ENCODE data around the gene ZNF93. TPM values are rescaled to one million over a fixed set of nuclear protein-coding genes. Genes with fewer than 3 reads are reported as not detected.
"Not testable (repeated sequence)": the region's sequence is repeated elsewhere in the genome, so short reads cannot be mapped to it uniquely, and the experiment has no call there.

Gene ZNF93
- polyA plus RNA-seq, 3 donors, result 2.4 to 4.6 (median 2.8) TPM

DNA sequence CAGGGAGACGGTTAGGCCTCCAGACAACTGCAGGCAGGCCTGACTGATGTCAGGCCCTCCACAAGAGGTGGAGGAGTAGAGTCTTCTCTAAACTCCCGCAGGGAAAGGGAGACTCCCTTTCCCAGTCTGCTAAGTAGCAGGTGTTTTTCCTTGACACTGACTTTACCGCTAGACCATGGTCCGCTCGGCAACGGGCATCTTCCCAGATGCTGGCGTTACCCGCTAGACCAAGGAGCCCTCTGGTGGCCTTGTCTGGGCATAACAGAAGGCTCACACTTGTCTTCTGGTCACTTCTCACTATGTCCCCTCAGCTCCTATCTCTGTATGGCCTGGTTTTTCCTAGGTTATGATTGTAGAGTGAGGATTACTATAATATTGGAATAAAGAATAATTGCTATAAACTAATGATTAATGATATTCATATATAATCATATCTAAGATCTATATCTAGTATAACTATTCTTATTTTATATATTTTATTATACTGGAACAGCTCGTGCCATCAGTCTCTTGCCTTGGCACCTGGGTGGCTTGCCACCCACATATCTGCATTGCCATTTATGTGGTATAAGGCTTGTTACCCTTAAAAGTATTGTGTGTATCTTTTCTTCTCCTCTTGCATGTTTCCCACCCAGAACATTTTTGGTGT, 58.5 kb downstream of the ZNF93 start:
- intact Hi-C loops (cut with micrococcal nuclease), result loop anchor here (2.0 to 5.0 kb wide), 2 partner anchors 426 to 427 kb away; no protein-coding TSS in a partner anchor

DNA sequence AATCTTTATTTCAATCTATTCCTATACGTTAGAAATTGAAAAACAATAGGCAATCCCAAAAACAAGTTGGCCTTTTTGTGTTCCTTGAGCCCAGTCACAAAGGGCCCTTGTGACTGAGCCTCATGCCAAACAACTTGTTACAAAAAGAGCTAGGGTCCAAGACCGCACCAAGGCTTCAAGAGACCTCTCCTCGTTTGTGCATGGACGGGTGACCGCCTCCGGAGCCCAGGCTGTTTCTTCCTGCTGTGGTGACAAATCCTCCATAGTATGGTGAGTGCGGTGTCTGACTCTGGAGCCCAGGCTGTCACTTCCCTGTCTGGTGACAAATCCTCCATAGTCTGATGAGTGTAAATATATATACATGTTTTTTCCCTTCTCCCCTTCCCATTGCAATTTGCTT, 63.7 kb downstream of the ZNF93 start:
- Histone ChIP-seq H3K27ac (ENCODE audit: low read depth in 1 of 2, low read length in 2 of 2) (no peak overlapping the region), H2AFZ (ENCODE audit: insufficient read depth, low read depth, low read length, poor library complexity, severe bottlenecking) (no peak overlapping the region), H3K4me2 (replicated peaks; ENCODE audit: extremely low read depth, low read length, poor library complexity, severe bottlenecking) (no peak overlapping the region), H4K20me1 (ENCODE audit: insufficient read depth, low read length) (no peaks in the 10 kb centered on the region), H3K9ac (ENCODE audit: insufficient read depth, low read length, poor library complexity, severe bottlenecking) (no peak overlapping the region), H3K4me1 (ENCODE audit: control insufficient read depth in 1 of 2, insufficient read depth in 2 of 2, low read length in 2 of 2) (no peaks in the 10 kb centered on the region), H3K27me3 (ENCODE audit: control insufficient read depth in 2 of 2, insufficient read depth in 2 of 2, low read length in 2 of 2) (no peaks in the 10 kb centered on the region), H3K9me3 (replicated peaks in 1 of 2; ENCODE audit: control insufficient read depth in 1 of 2, insufficient read depth in 1 of 2, low read length in 2 of 2) (peaks cover 28 to 56% of the 10 kb centered on the region in 2 donors), H3K4me3 (replicated peaks in 1 of 3; ENCODE audit: low read depth in 2 of 3, low read length in 3 of 3) (no peak overlapping the region), H3K36me3 (replicated peaks in 1 of 2; ENCODE audit: control insufficient read depth in 1 of 2, insufficient read depth in 2 of 2, low read length in 2 of 2) (no peaks in the 10 kb centered on the region), H3K79me2 (ENCODE audit: insufficient read depth, low read length) (no peaks in the 10 kb centered on the region)
- no peak for DNase-seq
- Mint-ChIP-seq H3K4me3 (no peak overlapping the region), H3K9me3 (peaks cover 35 to 64% (median 52%) of the 10 kb centered on the region in 7 donors), H3K36me3 (no peaks in the 10 kb centered on the region), H3K4me1 (no peaks in the 10 kb centered on the region), H3K27ac (no peak overlapping the region), H3K27me3 (ENCODE audit: low read depth in 3 of 3) (peaks cover 0 to 2% (median 2%) of the 10 kb centered on the region in 3 donors)
- intact Hi-C loops (cut with micrococcal nuclease), result no loop called here
- 100% methylated on average over 2 of the region's 7 CpGs for WGBS (ENCODE audit: insufficient coverage)
- TF ChIP-seq, protein P1, sequence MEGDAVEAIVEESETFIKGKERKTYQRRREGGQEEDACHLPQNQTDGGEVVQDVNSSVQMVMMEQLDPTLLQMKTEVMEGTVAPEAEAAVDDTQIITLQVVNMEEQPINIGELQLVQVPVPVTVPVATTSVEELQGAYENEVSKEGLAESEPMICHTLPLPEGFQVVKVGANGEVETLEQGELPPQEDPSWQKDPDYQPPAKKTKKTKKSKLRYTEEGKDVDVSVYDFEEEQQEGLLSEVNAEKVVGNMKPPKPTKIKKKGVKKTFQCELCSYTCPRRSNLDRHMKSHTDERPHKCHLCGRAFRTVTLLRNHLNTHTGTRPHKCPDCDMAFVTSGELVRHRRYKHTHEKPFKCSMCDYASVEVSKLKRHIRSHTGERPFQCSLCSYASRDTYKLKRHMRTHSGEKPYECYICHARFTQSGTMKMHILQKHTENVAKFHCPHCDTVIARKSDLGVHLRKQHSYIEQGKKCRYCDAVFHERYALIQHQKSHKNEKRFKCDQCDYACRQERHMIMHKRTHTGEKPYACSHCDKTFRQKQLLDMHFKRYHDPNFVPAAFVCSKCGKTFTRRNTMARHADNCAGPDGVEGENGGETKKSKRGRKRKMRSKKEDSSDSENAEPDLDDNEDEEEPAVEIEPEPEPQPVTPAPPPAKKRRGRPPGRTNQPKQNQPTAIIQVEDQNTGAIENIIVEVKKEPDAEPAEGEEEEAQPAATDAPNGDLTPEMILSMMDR (IDR thresholded peaks at IDR 0.05), result no peak

More for the DNA sequence above, 58.5 kb downstream of the ZNF93 start:
- not testable (repeated sequence) for H3K9ac ChIP-seq (ENCODE audit: insufficient read depth, low read length, poor library complexity, severe bottlenecking); H3K27ac ChIP-seq (ENCODE audit: low read depth in 1 of 2, low read length in 2 of 2); H2AFZ ChIP-seq (ENCODE audit: insufficient read depth, low read depth, low read length, poor library complexity, severe bottlenecking); H3K4me3 ChIP-seq (replicated peaks in 1 of 3; ENCODE audit: low read depth in 2 of 3, low read length in 3 of 3); H3K79me2 ChIP-seq (ENCODE audit: insufficient read depth, low read length); H3K27me3 Mint-ChIP-seq (ENCODE audit: low read depth in 3 of 3); H3K4me1 ChIP-seq (ENCODE audit: control insufficient read depth in 1 of 2, insufficient read depth in 2 of 2, low read length in 2 of 2); H3K36me3 Mint-ChIP-seq; H3K4me1 Mint-ChIP-seq; H3K27ac Mint-ChIP-seq; H3K4me2 ChIP-seq (replicated peaks; ENCODE audit: extremely low read depth, low read length, poor library complexity, severe bottlenecking); H3K27me3 ChIP-seq (ENCODE audit: control insufficient read depth in 2 of 2, insufficient read depth in 2 of 2, low read length in 2 of 2); H4K20me1 ChIP-seq (ENCODE audit: insufficient read depth, low read length); H3K36me3 ChIP-seq (replicated peaks in 1 of 2; ENCODE audit: control insufficient read depth in 1 of 2, insufficient read depth in 2 of 2, low read length in 2 of 2); H3K4me3 Mint-ChIP-seq
- TF ChIP-seq, protein P1 (IDR thresholded peaks at IDR 0.05), result peak; percentile 78
- peak; percentile 22 to 39 (median 37) for DNase-seq
- H3K9me3 ChIP-seq (replicated peaks in 1 of 2; ENCODE audit: control insufficient read depth in 1 of 2, insufficient read depth in 1 of 2, low read length in 2 of 2), result peaks cover 14 to 21% of the 10 kb centered on the region in 2 donors
- H3K9me3 Mint-ChIP-seq, result peaks cover 6 to 33% (median 25%) of the 10 kb centered on the region in 7 donors
- 2% methylated on average over 6 of the region's 9 CpGs for WGBS (ENCODE audit: insufficient coverage)

- H4K20me1 ChIP-seq (ENCODE audit: insufficient read depth, low read length); H3K4me1 Mint-ChIP-seq; intact Hi-C loops (cut with micrococcal nuclease); H3K27me3 ChIP-seq (ENCODE audit: control insufficient read depth in 2 of 2, insufficient read depth in 2 of 2, low read length in 2 of 2); H3K27ac Mint-ChIP-seq; H3K36me3 Mint-ChIP-seq; H3K27me3 Mint-ChIP-seq (ENCODE audit: low read depth in 3 of 3); H3K9ac ChIP-seq (ENCODE audit: insufficient read depth, low read length, poor library complexity, severe bottlenecking); H3K27ac ChIP-seq (ENCODE audit: low read depth in 1 of 2, low read length in 2 of 2); H3K36me3 ChIP-seq (replicated peaks in 1 of 2; ENCODE audit: control insufficient read depth in 1 of 2, insufficient read depth in 2 of 2, low read length in 2 of 2); H3K4me2 ChIP-seq (replicated peaks; ENCODE audit: extremely low read depth, low read length, poor library complexity, severe bottlenecking); DNase-seq; H3K4me1 ChIP-seq (ENCODE audit: control insufficient read depth in 1 of 2, insufficient read depth in 2 of 2, low read length in 2 of 2); H3K4me3 Mint-ChIP-seq; H2AFZ ChIP-seq (ENCODE audit: insufficient read depth, low read depth, low read length, poor library complexity, severe bottlenecking); H3K79me2 ChIP-seq (ENCODE audit: insufficient read depth, low read length): not testable (repeated sequence)
- H3K9me3 ChIP-seq (replicated peaks in 1 of 2; ENCODE audit: control insufficient read depth in 1 of 2, insufficient read depth in 1 of 2, low read length in 2 of 2), result peaks cover 43 to 70% of the 10 kb centered on the region in 2 donors
- peak overlapping the region in 1 of 3 experiments; percentile 25 for H3K4me3 ChIP-seq (replicated peaks in 1 of 3; ENCODE audit: low read depth in 2 of 3, low read length in 3 of 3)
- no CpG with 5 or more reads among the region's 3 CpGs for WGBS (ENCODE audit: insufficient coverage)
- H3K9me3 Mint-ChIP-seq, result peaks cover 35 to 81% (median 67%) of the 10 kb centered on the region in 7 donors
Measured at GRCh38 chr19:19966126-19966525, 65.4 kb downstream of the ZNF93 start.

All from CD14-positive monocyte (primary cell).